NOMO-1 treated with dmso at 0.1 percent for 144 hours (cell line): ENCODE data around the gene ADAMTS18.

Experiments
- DNase-seq: peaks from one replicate; lab custom pipeline; 2025; ENCODE audit not compliant: unreplicated experiment; lab: John Stamatoyannopoulos, UW

ADAMTS18 gene

GRCh38 chr16:77330332-77331042 lies 104.3 kb downstream of the ADAMTS18 start:
- DNase-seq: no peak

- no peak for DNase-seq
Observed at GRCh38 chr16:77328768-77329167, 106.1 kb downstream of the ADAMTS18 start.

GRCh38 chr16:77328274-77328673 lies 106.6 kb downstream of the ADAMTS18 start:
- DNase-seq: no peak

GRCh38 chr16:77327717-77328116 lies 107.1 kb downstream of the ADAMTS18 start:
- no peak for DNase-seq

- no peak for DNase-seq
Observed at GRCh38 chr16:77324729-77325128, 110.1 kb downstream of the ADAMTS18 start.

GRCh38 chr16:77323695-77324094 lies 111.1 kb downstream of the ADAMTS18 start:
- no peak for DNase-seq

GRCh38 chr16:77322757-77323156 lies 112.1 kb downstream of the ADAMTS18 start:
- DNase-seq: no peak

- no peak for DNase-seq
Observed at GRCh38 chr16:77317059-77317458, 117.8 kb downstream of the ADAMTS18 start.

GRCh38 chr16:77310877-77311276 lies 124.0 kb downstream of the ADAMTS18 start:
- no peak for DNase-seq

- DNase-seq: no peak
Observed at GRCh38 chr16:77308163-77308561, 126.7 kb downstream of the ADAMTS18 start.

- DNase-seq: no peak
Observed at GRCh38 chr16:77307426-77308162, 127.2 kb downstream of the ADAMTS18 start.

- no peak for DNase-seq
Observed at GRCh38 chr16:77306075-77306474, 128.8 kb downstream of the ADAMTS18 start.

- DNase-seq: no peak
Observed at GRCh38 chr16:77304877-77305276, 130.0 kb downstream of the ADAMTS18 start.

- DNase-seq: no peak
Observed at GRCh38 chr16:77304134-77304533, 130.7 kb downstream of the ADAMTS18 start.

- no peak for DNase-seq
Observed at GRCh38 chr16:77302674-77303073, 132.2 kb downstream of the ADAMTS18 start.

- DNase-seq: no peak
Observed at GRCh38 chr16:77302249-77302648, 132.6 kb downstream of the ADAMTS18 start.

GRCh38 chr16:77300256-77300655 lies 134.6 kb downstream of the ADAMTS18 start:
- no peak for DNase-seq

GRCh38 chr16:77299395-77299794 lies 135.4 kb downstream of the ADAMTS18 start:
- DNase-seq: no peak

- DNase-seq: peak; percentile 3
Observed at GRCh38 chr16:77298418-77299360, 136.1 kb downstream of the ADAMTS18 start.

- DNase-seq: no peak
Observed at GRCh38 chr16:77297996-77298395, 136.8 kb downstream of the ADAMTS18 start.

GRCh38 chr16:77295896-77296295 lies 138.9 kb downstream of the ADAMTS18 start:
- no peak for DNase-seq
